ENCODE results near the gene RNASEL. TPM values are rescaled to one million over a fixed set of nuclear protein-coding genes. Genes with fewer than 3 reads are reported as not detected.
A peak's percentile ranks its signal among the peaks of the same experiment; 100 is the strongest.

The RNASEL gene
- total and polyA plus RNA-seq, 2 of the 4 experiments (the other 2 are of a cell fraction), result 2.5 to 6.5 TPM

GRCh38 chr1:182603646-182604174 is 14.7 kb upstream of the RNASEL start:
- H2BK5ac ChIP-seq (ENCODE audit: low read depth, low read length, poor library complexity, severe bottlenecking), result no peak overlapping the region
- no peak overlapping the region for H3K56ac ChIP-seq (ENCODE audit: extremely low read depth, insufficient read depth, low read length)
- H3K4me3 ChIP-seq (ENCODE audit: insufficient read depth, low read depth, low read length), result peak overlapping the region; percentile 25
- CTCF ChIA-PET, result interaction anchor here (1.0 to 1.3 kb wide), 4 partner anchors 8 to 183 kb away, joined by 4 to 8 read pairs (median 4); no protein-coding TSS in a partner anchor
- no peak overlapping the region for H3K18ac ChIP-seq (ENCODE audit: low read depth, low read length)
- no peak overlapping the region for H3K27ac ChIP-seq (ENCODE audit: insufficient read depth, low read length)
- TF ChIP-seq BHLHE40 (IDR thresholded peaks at IDR 0.05; ENCODE audit: low read depth, low read length) (no peak), RAD21 (IDR thresholded peaks at IDR 0.05; ENCODE audit: low read length) (no peak), RFX5 (IDR thresholded peaks at IDR 0.05; ENCODE audit: low read depth, low read length) (no peak), CEBPB (IDR thresholded peaks at IDR 0.05; ENCODE audit: low read depth, low read length) (no peak), NFE2L2 (IDR thresholded peaks at IDR 0.05; ENCODE audit: low read depth, low read length) (no peak), RCOR1 (IDR thresholded peaks at IDR 0.05; ENCODE audit: insufficient replicate concordance, low read length) (no peak), MAZ (IDR thresholded peaks at IDR 0.05; ENCODE audit: borderline replicate concordance, low read depth, low read length) (no peak), MXI1 (IDR thresholded peaks at IDR 0.05; ENCODE audit: borderline replicate concordance, low read depth, low read length) (no peak), USF2 (IDR thresholded peaks at IDR 0.05; ENCODE audit: low read depth, low read length) (no peak), CTCF (conservative IDR thresholded peaks at IDR 0.05; ENCODE audit: low read depth, low read length) (no peak), MAFK (IDR thresholded peaks at IDR 0.05; ENCODE audit: low read depth, low read length) (no peak), ELK1 (IDR thresholded peaks at IDR 0.05; ENCODE audit: borderline replicate concordance, low read depth, low read length) (no peak)
- ATAC-seq (ENCODE audit: low read depth) (no peak; the same call in 1 of the 2 replicates), DNase-seq (no peak)
- H3K4ac ChIP-seq (ENCODE audit: low read depth, low read length), result no peak overlapping the region
- no peaks in the 10 kb centered on the region for H4K20me1 ChIP-seq (ENCODE audit: insufficient read depth, low read length)
- H3K36me3 ChIP-seq (ENCODE audit: control insufficient read depth, insufficient read depth, low read length), result no peaks in the 10 kb centered on the region
- no peak overlapping the region for H2BK15ac ChIP-seq (ENCODE audit: low read depth, low read length)
- H2AK5ac ChIP-seq (ENCODE audit: low read depth, low read length), result no peak overlapping the region
- POLR2A ChIA-PET (ENCODE audit: unreplicated experiment), result no interaction called here
- peaks cover 13% of the 10 kb centered on the region for H3K27me3 ChIP-seq (ENCODE audit: control insufficient read depth, insufficient read depth, low read length)
- H3K79me1 ChIP-seq (ENCODE audit: low read depth in 1 of 2, low read length in 2 of 2), result no peaks in the 10 kb centered on the region
- dilution Hi-C loops (cut with HindIII; ENCODE audit: low sequenced_read_pairs, unreplicated experiment) (no loop called here), intact Hi-C loops (cut with micrococcal nuclease) (loop anchor here (5.0 kb wide), 1 partner anchor 234 kb away; the partner anchor contains the start of gene DHX9), in situ Hi-C loops (cut with MboI; ENCODE audit: low sequenced_read_pairs) (no loop called here)
- no peak overlapping the region for H4K8ac ChIP-seq (ENCODE audit: low read depth in 2 of 2, low read length in 2 of 2)
- no peaks in the 10 kb centered on the region for H3K9me1 ChIP-seq (ENCODE audit: insufficient read depth, low read length)
- H3K23ac ChIP-seq (ENCODE audit: low read depth, low read length), result no peak overlapping the region
- H3K9ac ChIP-seq (ENCODE audit: low read depth, low read length), result no peak overlapping the region
- H4K5ac ChIP-seq (ENCODE audit: low read depth, low read length), result no peak overlapping the region
- H2AFZ ChIP-seq (replicated peaks; ENCODE audit: low read length, poor library complexity), result peak overlapping the region; percentile 91
- no peak overlapping the region for H4K91ac ChIP-seq (ENCODE audit: insufficient read depth, low read depth, low read length)
- no peaks in the 10 kb centered on the region for H3K9me3 ChIP-seq (ENCODE audit: control insufficient read depth, insufficient read depth, low read length)
- WGBS, 2 experiments (ENCODE audit: extremely low coverage in 2 of 2, insufficient read length in 1 of 2), result 0% methylated on average over 1 of the region's 12 CpGs; no CpG with 5 or more reads in 1 of the 2 experiments
- H3K14ac ChIP-seq (replicated peaks; ENCODE audit: low read depth, low read length), result no peak overlapping the region
- peak overlapping the region; percentile 93 for H3K4me2 ChIP-seq (ENCODE audit: low read depth, low read length)
- no peak overlapping the region for H2AK9ac ChIP-seq (replicated peaks; ENCODE audit: low read depth, low read length, poor library complexity)
- no peak overlapping the region for H2BK20ac ChIP-seq (ENCODE audit: low read depth, low read length)
- peaks cover 2% of the 10 kb centered on the region; the same call in 1 of the 2 replicates for H3K4me1 ChIP-seq (ENCODE audit: control insufficient read depth, insufficient read depth, low read length)
- BruUV-seq (replicated peaks), result no TSS peak
- no peak overlapping the region for H2BK120ac ChIP-seq (ENCODE audit: low read depth, low read length)
